NK-92 treated with Interleukin-12 subunit alpha and Interleukin-12 subunit beta, amount 100 ng/mL, for 24 hours (cell line): ENCODE data around the gene KCNH3.
"Not testable (repeated sequence)": the region's sequence is repeated elsewhere in the genome, so short reads cannot be mapped to it uniquely, and the experiment has no call there.

ENCODE experiments used
- DNase-seq: peaks from one replicate; lab custom pipeline; 2025; lab: John Stamatoyannopoulos, UW

The KCNH3 gene

GRCh38 chr12:49525942-49526341, 12.9 kb upstream of the KCNH3 start:
- no peak for DNase-seq

GRCh38 chr12:49527361-49528130, 11.3 kb upstream of the KCNH3 start:
- DNase-seq, result no peak

- DNase-seq, result no peak
Observed at GRCh38 chr12:49529414-49529813, 9.4 kb upstream of the KCNH3 start.

GRCh38 chr12:49531745-49532144, 7.1 kb upstream of the KCNH3 start:
- no peak for DNase-seq

GRCh38 chr12:49533331-49533730, 5.5 kb upstream of the KCNH3 start:
- DNase-seq, result no peak

- DNase-seq, result not testable (repeated sequence)
Observed at GRCh38 chr12:49534122-49534521, 4.7 kb upstream of the KCNH3 start.

- no peak for DNase-seq
Observed at GRCh38 chr12:49534731-49535278, 4.0 kb upstream of the KCNH3 start.

- DNase-seq, result no peak
Observed at GRCh38 chr12:49535921-49536525, 2.8 kb upstream of the KCNH3 start.

GRCh38 chr12:49536526-49537071, 2.2 kb upstream of the KCNH3 start:
- DNase-seq, result no peak

- DNase-seq, result no peak
Observed at GRCh38 chr12:49537231-49537751, 1.5 kb upstream of the KCNH3 start.

GRCh38 chr12:49537752-49538509, 899 bp upstream of the KCNH3 start:
- no peak for DNase-seq

GRCh38 chr12:49539406-49540228, 787 bp downstream of the KCNH3 start:
- DNase-seq, result no peak

- no peak for DNase-seq
Observed at GRCh38 chr12:49540229-49541139, 1.7 kb downstream of the KCNH3 start.

GRCh38 chr12:49541140-49541861, 2.5 kb downstream of the KCNH3 start:
- no peak for DNase-seq

GRCh38 chr12:49541911-49542505, 3.2 kb downstream of the KCNH3 start:
- DNase-seq, result no peak

- DNase-seq, result no peak
Observed at GRCh38 chr12:49542592-49543160, 3.8 kb downstream of the KCNH3 start.

- DNase-seq, result no peak
Observed at GRCh38 chr12:49543221-49543913, 4.5 kb downstream of the KCNH3 start.
